Right lobe of liver (tissue), 6 donors: Measurements from ENCODE around the gene AP4E1. TPM values are rescaled to one million over a fixed set of nuclear protein-coding genes. Genes with fewer than 3 reads are reported as not detected.
A peak's percentile ranks its signal among the peaks of the same experiment; 100 is the strongest.

Experiments
- ATAC-seq, 4 donors: fragments of 200-7000 bp; cut with Tn5 transposase; one replicate each; pipeline ENCODE4 v1.9.1; 2020; ENCODE audit warnings: mild to moderate bottlenecking in 4 of 4, moderate library complexity in 4 of 4
- DNase-seq, 3 donors: peaks; one replicate each; pipeline ENCODE4 v3.0.0-alpha.2; 2020
- H3K27ac ChIP-seq, 3 donors: fragments of 200-600 bp; one replicate each; pipeline ENCODE4 v1.8.0; 2022
- H3K27me3 ChIP-seq, 2 donors: fragments of 200-600 bp; one replicate each; pipeline ENCODE4 v1.8.0; 2022
- H3K36me3 ChIP-seq, 4 donors: fragments of 200-600 bp; sonication (generic) in 1 of 4; one replicate each; pipeline versions ENCODE4 v1.5.1 to v1.8.0; 2017 to 2022; ENCODE audit warnings: control low read depth in 1 of 4
- H3K4me1 ChIP-seq, 4 donors: fragments of 200-600 bp; sonication (generic) in 1 of 4; one replicate each; pipeline versions ENCODE4 v1.5.1 to v1.8.0; 2017 to 2022; ENCODE audit warnings: control low read depth in 1 of 4
- H3K4me3 ChIP-seq, 3 donors: fragments of 200-600 bp; one replicate each; pipeline ENCODE4 v1.8.0; 2022
- H3K9me3 ChIP-seq, 4 donors: fragments of 200-600 bp; sonication (generic) in 1 of 4; one replicate each; pipeline versions ENCODE4 v1.5.1 to v1.8.0; 2017 to 2022; ENCODE audit warnings: control low read depth in 1 of 4
- CTCF ChIP-seq, 4 donors: fragments of 200-600 bp in 3 of 4; fragments of 450-650 bp in 1 of 4; IDR thresholded peaks; one replicate each; pipeline versions ENCODE4 v1.5.1 to v1.8.0; 2016 to 2022; ENCODE audit warnings: antibody characterized with exemption in 4 of 4, mild to moderate bottlenecking in 2 of 4
- POLR2A ChIP-seq: fragments of 450-650 bp; IDR thresholded peaks from one replicate; pipeline ENCODE4 v1.6.1; 2017; ENCODE audit warnings: antibody characterized with exemption, mild to moderate bottlenecking
- WGBS: methylation state at CpG from one replicate; pipeline ENCODE4 v1.1.6; 2018; ENCODE audit warnings: low coverage, low lambda C conversion rate; ENCODE audit not compliant: insufficient coverage; ENCODE audit errors: missing lambda C conversion rate; 5-methylcytosine and 5-hydroxymethylcytosine counted together
- intact Hi-C, 2 donors: fragments of 100-400 bp; cut with DNase I; formaldehyde crosslinking; loops; one replicate each; pipeline versions ENCODE4 v1.11.2 to v1.14.1; 2022
- total RNA-seq, 6 experiments: library from RNA; depleted of rRNA in 2 of 6; stranded (reverse); fragments of >200 nt in 2 of 6; fragmentation: NEBNext Ultra II Directional in 3 of 6; extraction: Animal tissue kit (Norgen Biotek cat#: 25700) in 3 of 6; gene quantifications; one replicate each; pipeline versions ENCODE4 v1.1.0 to v1.2.4, GENCODE V29; 2016 to 2023
- donor health status: DM: no; HTN: yes; CAD: no.
- donor health status: DM: no; HTN: no; CAD: no.
- donor health status: DM: no; HTN: no; CAD: no.
- donor health status: DM: no; HTN: yes; CAD: no.
- donor health status: DM: no; HTN: yes; CAD: no.

Gene AP4E1
- total RNA-seq, 6 experiments from 2014 or later: 4.2 to 5.4 (median 5.0) TPM

GRCh38 chr15:51049081-51049480 lies 140.6 kb downstream of the AP4E1 start:
- no peaks in the 10 kb centered on the region for H3K9me3 ChIP-seq
- intact Hi-C loops: no loop called here
- H3K27me3 ChIP-seq: no peaks in the 10 kb centered on the region
- peaks cover 0 to 26% (median 4%) of the 10 kb centered on the region in 4 donors for H3K4me1 ChIP-seq
- no peak for TF ChIP-seq CTCF (IDR thresholded peaks at IDR 0.05)
- TF ChIP-seq POLR2A: no peak
- no peak overlapping the region for H3K4me3 ChIP-seq
- ATAC-seq: no peak
- WGBS: 60% methylated on average over 1 of the region's 2 CpGs
- H3K36me3 ChIP-seq: no peaks in the 10 kb centered on the region
- no peak for DNase-seq
- H3K27ac ChIP-seq: no peak overlapping the region

- Histone ChIP-seq H3K36me3 (no peaks in the 10 kb centered on the region), H3K27me3 (no peaks in the 10 kb centered on the region), H3K27ac (no peak overlapping the region), H3K9me3 (no peaks in the 10 kb centered on the region), H3K4me3 (no peak overlapping the region), H3K4me1 (peaks cover 0 to 15% (median 4%) of the 10 kb centered on the region in 4 donors)
- no peak for TF ChIP-seq CTCF (IDR thresholded peaks at IDR 0.05)
- no peak for TF ChIP-seq POLR2A
- WGBS: 46% methylated on average over 3 of the region's 3 CpGs
- DNase-seq (no peak), ATAC-seq (peak in 3 of 4 donors; percentile 29 to 52 (median 47))
- intact Hi-C loops: no loop called here
Observed at GRCh38 chr15:51051776-51052175, 143.3 kb downstream of the AP4E1 start.

GRCh38 chr15:51053571-51053970 lies 145.1 kb downstream of the AP4E1 start:
- no peak for TF ChIP-seq POLR2A
- TF ChIP-seq CTCF (IDR thresholded peaks at IDR 0.05): no peak
- Histone ChIP-seq H3K4me3 (no peak overlapping the region), H3K27me3 (no peaks in the 10 kb centered on the region), H3K4me1 (no peaks in the 10 kb centered on the region), H3K9me3 (no peaks in the 10 kb centered on the region), H3K27ac (no peak overlapping the region), H3K36me3 (no peaks in the 10 kb centered on the region)
- intact Hi-C loops: no loop called here
- no peak for ATAC-seq
- no peak for DNase-seq
- WGBS: 100% methylated on average over 1 of the region's 1 CpG

- no peak overlapping the region for H3K27ac ChIP-seq
- ATAC-seq (no peak), DNase-seq (no peak)
- H3K9me3 ChIP-seq: no peaks in the 10 kb centered on the region
- no peaks in the 10 kb centered on the region for H3K4me1 ChIP-seq
- H3K27me3 ChIP-seq: no peaks in the 10 kb centered on the region
- H3K36me3 ChIP-seq: no peaks in the 10 kb centered on the region
- intact Hi-C loops: no loop called here
- no peak for TF ChIP-seq POLR2A
- TF ChIP-seq CTCF (IDR thresholded peaks at IDR 0.05): no peak
- H3K4me3 ChIP-seq: no peak overlapping the region
- no CpG with 5 or more reads among the region's 1 CpG for WGBS
Observed at GRCh38 chr15:51054535-51054934, 146.1 kb downstream of the AP4E1 start.

Other genes starting within 250 kb of the AP4E1 start
- 10 to 100 TPM; 20.9 to 31.9 (median 24.7) TPM for gene TRPM7, start 221.9 kb upstream of the AP4E1 start, total RNA-seq
- 100 to 1,000 TPM in 5 of 6 experiments, 10 to 100 TPM in 1; 94.0 to 239 (median 120) TPM for gene SPPL2A, start 143.0 kb upstream of the AP4E1 start, total RNA-seq
- 1 to 10 TPM in 3 of 6 experiments, under 1 TPM in 3; 0.49 to 2.0 (median 0.95) TPM for gene TNFAIP8L3, start 186.2 kb downstream of the AP4E1 start, total RNA-seq